GM18951 (cell line): ENCODE results near the gene STK35.
"Not testable (repeated sequence)": the region's sequence is repeated elsewhere in the genome, so short reads cannot be mapped to it uniquely, and the experiment has no call there.

Source experiments
- POLR2A ChIP-seq: IDR thresholded peaks from 4 replicates; pipeline ENCODE4 v1.6.1; 2011; ENCODE audit warnings: mild to moderate bottlenecking; ENCODE audit not compliant: insufficient read length, insufficient read depth; ENCODE audit errors: extremely low read depth
- in situ Hi-C: fragments of 300-500 bp; cut with MboI; formaldehyde crosslinking; loops from one replicate; pipeline ENCODE4 v1.12.0; 2022; ENCODE audit warnings: low sequenced_read_pairs, mixed read lengths, inconsistent platforms; ENCODE audit not compliant: unreplicated experiment

The STK35 gene

GRCh38 chr20:2174067-2174466 is 72.4 kb downstream of the STK35 start:
- no peak for TF ChIP-seq POLR2A
- in situ Hi-C loops, result loop anchor here (25.0 kb wide), 1 partner anchor 162 kb away; no protein-coding TSS in a partner anchor

GRCh38 chr20:2176946-2177345 is 75.3 kb downstream of the STK35 start:
- no peak for TF ChIP-seq POLR2A
- in situ Hi-C loops, result no loop called here

- TF ChIP-seq POLR2A, result no peak
- in situ Hi-C loops, result no loop called here
These were observed 76.9 kb downstream of the STK35 start for GRCh38 chr20:2178318-2179232.

GRCh38 chr20:2179233-2179580 is 77.6 kb downstream of the STK35 start:
- in situ Hi-C loops, result no loop called here
- no peak for TF ChIP-seq POLR2A

GRCh38 chr20:2179949-2180348 is 78.3 kb downstream of the STK35 start:
- in situ Hi-C loops, result no loop called here
- TF ChIP-seq POLR2A, result no peak

GRCh38 chr20:2183381-2183780 is 81.8 kb downstream of the STK35 start:
- no peak for TF ChIP-seq POLR2A
- in situ Hi-C loops, result no loop called here

GRCh38 chr20:2184933-2185332 is 83.3 kb downstream of the STK35 start:
- in situ Hi-C loops, result not testable (repeated sequence)

GRCh38 chr20:2195614-2196013 is 94.0 kb downstream of the STK35 start:
- no peak for TF ChIP-seq POLR2A
- in situ Hi-C loops, result no loop called here

GRCh38 chr20:2197166-2197565 is 95.5 kb downstream of the STK35 start:
- no peak for TF ChIP-seq POLR2A
- in situ Hi-C loops, result no loop called here
